ENCODE data around the gene SCYGR2.

DNA sequence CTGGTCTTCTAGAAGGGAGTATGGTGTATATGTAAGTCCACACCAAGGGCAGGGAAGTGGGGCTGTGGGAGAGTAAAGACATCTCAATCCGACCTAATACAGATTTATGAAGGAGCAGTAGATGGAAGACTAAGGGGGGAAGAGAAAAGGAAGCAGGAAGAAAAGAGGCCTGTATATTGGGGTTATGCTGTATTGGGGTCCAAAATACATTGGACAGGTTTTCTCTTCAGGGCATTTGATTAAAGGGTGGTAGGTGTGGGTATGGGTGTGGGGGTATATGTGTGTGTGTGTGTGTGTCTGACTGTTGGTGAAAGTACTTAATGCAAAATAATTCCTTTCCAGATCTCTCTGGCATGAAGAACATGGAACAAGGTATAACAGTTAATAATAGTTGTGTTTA is 33.6 kb upstream of the SCYGR2 start:
- TF ChIP-seq CTCF (conservative IDR thresholded peaks at IDR 0.05 in 1 of 2, IDR thresholded peaks at IDR 0.05 in 1 of 2; ENCODE audit: extremely low read depth in 1 of 2, insufficient read depth in 1 of 2, low read depth in 1 of 2, low read length in 2 of 2) (no peak), EZH2 (IDR thresholded peaks at IDR 0.05; ENCODE audit: borderline replicate concordance, low read length) (no peak)

Data from mammary epithelial cell (primary cell).